ENCODE results near the gene EVI5L. TPM values are rescaled to one million over a fixed set of nuclear protein-coding genes. Genes with fewer than 3 reads are reported as not detected.
A peak's percentile ranks its signal among the peaks of the same experiment; 100 is the strongest.
"Not testable (repeated sequence)": the region's sequence is repeated elsewhere in the genome, so short reads cannot be mapped to it uniquely, and the experiment has no call there.

Gene EVI5L
- total and polyA plus RNA-seq, 2 of the 8 experiments (the other 6 are each of a cell fraction or from before 2014, with no cell fraction given): 7.2 to 11.0 TPM

- TF ChIP-seq MAX (IDR thresholded peaks at IDR 0.05) (peak; percentile 29; the same call in 1 of the 2 replicates), SRF (IDR thresholded peaks at IDR 0.05; ENCODE audit: low read depth, low read length) (0 out of 2 replicates have a peak, but pooled peaks have one; percentile 30), EGR1 (IDR thresholded peaks at IDR 0.05; ENCODE audit: borderline replicate concordance, low read depth, low read length) (peak; percentile 10; the same call in 1 of the 2 replicates), KDM4A (IDR thresholded peaks at IDR 0.05; ENCODE audit: low read depth, low read length, severe bottlenecking) (peak; percentile 33), RNF2 (IDR thresholded peaks at IDR 0.05; ENCODE audit: borderline replicate concordance, low read depth, low read length, missing control alignments, poor library complexity, severe bottlenecking) (no peak), TAF1 (IDR thresholded peaks at IDR 0.05; ENCODE audit: low read depth, low read length) (peak; percentile 22; the same call in 1 of the 2 replicates)
These were observed 28.2 kb downstream of the EVI5L start (continued) for GRCh38 chr19:7858109-7858770.

GRCh38 chr19:7859087-7859486, 29.1 kb downstream of the EVI5L start:
- H3K14ac ChIP-seq (ENCODE audit: insufficient read length); H4K8ac ChIP-seq (ENCODE audit: extremely low read depth, insufficient read depth, low read length); H3K56ac ChIP-seq (replicated peaks; ENCODE audit: insufficient read length, low read depth, low read length); H3K79me1 ChIP-seq (ENCODE audit: low read depth, low read length); H3K4me2 ChIP-seq (ENCODE audit: insufficient read depth in 1 of 2, low read depth in 2 of 2, low read length in 2 of 2); H4K20me1 ChIP-seq (replicated peaks in 1 of 2; ENCODE audit: control insufficient read depth in 1 of 2, insufficient read depth in 2 of 2, low read length in 2 of 2); DNase-seq (ENCODE audit: low read depth in 1 of 2, low spot score in 2 of 2); H3K9ac ChIP-seq (replicated peaks in 1 of 4; ENCODE audit: extremely low read depth in 1 of 4, low read depth in 3 of 4, low read length in 3 of 4); H2AFZ ChIP-seq (ENCODE audit: low read length); H3K79me2 ChIP-seq (ENCODE audit: control insufficient read depth in 1 of 2, insufficient read depth in 2 of 2, low read length in 2 of 2); H4K91ac ChIP-seq (replicated peaks; ENCODE audit: insufficient read length, low read length); H2BK120ac ChIP-seq (replicated peaks; ENCODE audit: low read depth, low read length); H3K4me3 ChIP-seq (ENCODE audit: extremely low read depth in 1 of 4, insufficient read depth in 2 of 4, low read depth in 3 of 4, low read length in 4 of 4); H3K9me3 ChIP-seq (ENCODE audit: insufficient read depth in 2 of 2, low read depth in 1 of 2, low read length in 1 of 2); H3K23ac ChIP-seq (ENCODE audit: insufficient read length); H4K5ac ChIP-seq (ENCODE audit: insufficient read length, low read depth, low read length); H3K27ac ChIP-seq (ENCODE audit: low read depth, low read length); FAIRE-seq; H3K4ac ChIP-seq (replicated peaks; ENCODE audit: insufficient read length, low read depth, low read length); H3K18ac ChIP-seq (ENCODE audit: extremely low read depth, low read length); H2BK5ac ChIP-seq (ENCODE audit: low read depth, low read length); H3K36me3 ChIP-seq (ENCODE audit: control insufficient read depth in 2 of 4, insufficient read depth in 4 of 4, low read length in 3 of 4); H2BK20ac ChIP-seq (ENCODE audit: low read length): not testable (repeated sequence)
- H2AK5ac ChIP-seq (ENCODE audit: low read depth, low read length): peak overlapping the region; percentile 70; the same call in 1 of the 2 replicates
- peaks cover 15% of the 10 kb centered on the region; the same call in 1 of the 2 replicates for H3K23me2 ChIP-seq (ENCODE audit: low read depth, low read length)
- WGBS, 2 experiments (ENCODE audit: extremely low coverage in 1 of 2, insufficient coverage in 1 of 2, insufficient read length in 1 of 2, insufficient replicate concordance in 2 of 2, low coverage in 1 of 2, low lambda C conversion rate in 2 of 2, missing lambda C conversion rate in 1 of 2): 97% methylated on average over 7 of the region's 8 CpGs; no CpG with 5 or more reads in 1 of the 2 experiments
- ChIA-PET CTCF (ENCODE audit: partially characterized antibody) (interaction anchor here (1.1 to 11.2 kb wide), 4 partner anchors 10 to 68 kb away, joined by 3 to 112 read pairs (median 13); partner anchors contain the start of genes SNAPC2 and TGFBR3L), POLR2A (ENCODE audit: partially characterized antibody) (interaction anchor here (1.2 to 3.1 kb wide), 3 partner anchors 10 to 61 kb away, joined by 3 to 14 read pairs (median 10); partner anchors contain the start of gene SNAPC2)
- H2BK12ac ChIP-seq (ENCODE audit: low read depth, low read length): peak overlapping the region; percentile 63; the same call in 1 of the 2 replicates
- peaks cover 4 to 31% (median 20%) of the 10 kb centered on the region in 4 experiments; a peak in 6 of 7 replicates for H3K4me1 ChIP-seq (replicated peaks in 1 of 4; ENCODE audit: control insufficient read depth in 3 of 4, insufficient read depth in 4 of 4, low read length in 3 of 4)
- peaks cover 8 to 25% (median 19%) of the 10 kb centered on the region in 4 experiments for H3K27me3 ChIP-seq (replicated peaks in 1 of 4; ENCODE audit: control insufficient read depth in 3 of 4, extremely low read depth in 1 of 4, insufficient read depth in 3 of 4, low read length in 3 of 4)
- 0 out of 2 replicates have a peak overlapping the region, but pooled peaks have one; percentile 25 for H2BK15ac ChIP-seq (ENCODE audit: low read length)
